ENCODE data around the gene PRKCD.
A peak's percentile ranks its signal among the peaks of the same experiment; 100 is the strongest.

The PRKCD gene

GRCh38 chr3:53126601-53127000 lies 34.4 kb upstream of the PRKCD start:
- POLR2A ChIA-PET, result no interaction called here
- DNase-seq (ENCODE audit: low read depth, low spot score), result no peak
- TF ChIP-seq CTCF (IDR thresholded peaks at IDR 0.05; ENCODE audit: insufficient read depth, low read length, missing control alignments), result no peak
- no peak overlapping the region for H3K4me3 ChIP-seq (ENCODE audit: low read depth, low read length)
- CTCF ChIA-PET, result interaction anchor here (2.4 to 4.2 kb wide), 2 partner anchors 10 to 12 kb away, joined by 25 to 58 read pairs; no protein-coding TSS in a partner anchor

GRCh38 chr3:53129344-53129743 lies 31.7 kb upstream of the PRKCD start:
- no peak for DNase-seq (ENCODE audit: low read depth, low spot score)
- TF ChIP-seq CTCF (IDR thresholded peaks at IDR 0.05; ENCODE audit: insufficient read depth, low read length, missing control alignments), result no peak
- H3K4me3 ChIP-seq (ENCODE audit: low read depth, low read length), result peak overlapping the region; percentile 97
- ChIA-PET CTCF (interaction anchor here (1.0 to 11.0 kb wide), 7 partner anchors 9 to 69 kb away, joined by 4 to 130 read pairs (median 14); no protein-coding TSS in a partner anchor), POLR2A (no interaction called here)

- CTCF ChIA-PET, result interaction anchor here (1.5 to 11.0 kb wide), 10 partner anchors 10 to 90 kb away, joined by 4 to 245 read pairs (median 40); no protein-coding TSS in a partner anchor
- POLR2A ChIA-PET, result interaction anchor here (0.6 kb wide), 1 partner anchor 42 kb away, joined by 3 read pairs; no protein-coding TSS in a partner anchor
Measured at GRCh38 chr3:53130179-53131061, 30.6 kb upstream of the PRKCD start, which contains the start of gene RFT1. RFT1 (minus strand) TSS chr3:53130435; CDS start chr3:53130400, 35 bp downstream.

GRCh38 chr3:53131096-53131495 lies 29.9 kb upstream of the PRKCD start:
- CTCF ChIA-PET, result interaction anchor here (1.2 to 11.0 kb wide), 7 partner anchors 8 to 89 kb away, joined by 3 to 245 read pairs (median 52); no protein-coding TSS in a partner anchor
- peak overlapping the region; percentile 97; the same call in 1 of the 2 replicates for H3K4me3 ChIP-seq (ENCODE audit: low read depth, low read length)
- no peak for TF ChIP-seq CTCF (IDR thresholded peaks at IDR 0.05; ENCODE audit: insufficient read depth, low read length, missing control alignments)
- POLR2A ChIA-PET, result interaction anchor here (0.6 kb wide), 1 partner anchor 42 kb away, joined by 3 read pairs; no protein-coding TSS in a partner anchor
- DNase-seq (ENCODE audit: low read depth, low spot score), result no peak

More at GRCh38 chr3:53130179-53131061, 30.6 kb upstream of the PRKCD start, which contains the start of gene RFT1:
- TF ChIP-seq CTCF (IDR thresholded peaks at IDR 0.05; ENCODE audit: insufficient read depth, low read length, missing control alignments), result peak; percentile 13
- H3K4me3 ChIP-seq (ENCODE audit: low read depth, low read length), result peak within 1 kb of the TSS; percentile 97
- DNase-seq (ENCODE audit: low read depth, low spot score), result peak; percentile 78

- no peak for DNase-seq (ENCODE audit: low read depth, low spot score)
- TF ChIP-seq CTCF (IDR thresholded peaks at IDR 0.05; ENCODE audit: insufficient read depth, low read length, missing control alignments), result no peak
- H3K4me3 ChIP-seq (ENCODE audit: low read depth, low read length), result no peak overlapping the region
- ChIA-PET POLR2A (no interaction called here), CTCF (interaction anchor here (0.5 to 11.0 kb wide), 11 partner anchors 9 to 1699 kb away, joined by 3 to 245 read pairs (median 9); no protein-coding TSS in a partner anchor)
Measured at GRCh38 chr3:53132347-53132746, 28.7 kb upstream of the PRKCD start.
